Measurements from ENCODE around the gene SLC25A53. TPM values are rescaled to one million over a fixed set of nuclear protein-coding genes. Genes with fewer than 3 reads are reported as not detected.

The SLC25A53 gene
- total RNA-seq, result 9.1 and 9.8 TPM in 2 replicates

DNA sequence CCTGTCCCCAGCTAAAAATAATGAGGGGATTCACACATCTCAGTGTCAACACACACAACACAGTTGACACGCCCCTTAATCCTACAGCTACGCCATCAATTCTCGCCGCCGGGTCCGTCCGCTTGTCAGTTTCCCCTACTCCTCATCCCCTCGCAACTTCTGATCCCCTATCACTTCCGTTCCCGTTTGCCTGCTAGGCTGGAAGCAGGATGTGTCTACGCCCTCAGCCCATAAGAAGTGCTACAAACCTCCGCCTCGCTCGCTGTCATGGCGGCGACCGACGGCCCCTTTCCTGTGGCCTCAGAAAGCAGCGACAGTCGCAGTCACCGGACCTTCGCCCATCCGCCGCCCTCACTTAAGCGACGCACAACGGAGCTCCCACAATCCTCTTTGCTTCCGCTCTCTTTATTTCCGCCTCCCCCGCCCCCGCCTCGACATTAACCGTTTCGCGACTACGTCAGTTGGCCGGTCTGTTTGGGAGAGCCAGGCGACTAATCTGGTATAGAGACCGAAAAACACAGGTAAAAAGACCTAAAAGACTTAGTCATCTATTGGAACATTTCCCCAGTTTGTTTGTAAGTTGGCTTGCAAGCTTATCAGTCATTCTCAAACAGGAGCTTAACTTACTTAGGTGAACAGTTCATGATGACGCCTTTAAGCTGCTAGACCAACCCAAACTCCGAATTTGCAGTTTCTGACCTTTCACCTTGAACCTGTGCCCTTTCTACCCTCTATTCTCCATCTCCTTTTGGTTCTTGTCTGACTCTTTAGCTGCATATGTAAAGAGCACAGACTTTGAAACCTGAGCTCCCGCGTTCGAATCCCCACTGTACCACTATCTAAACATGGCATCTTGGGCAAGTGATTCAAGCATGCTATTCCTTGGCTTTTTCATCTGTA is at the start of gene SLC25A53:
Gene SLC25A53 (minus strand): TSS at position 380 of the 900 bp plus-strand sequence. CDS start 51,752 bp downstream, outside the sequence.

GRCh38 chrX:104165894-104166734 is 9.3 kb upstream of the SLC25A53 start, which contains the start of gene FAM199X:
TSS of gene FAM199X (plus strand) at chrX:104166453. CDS start at chrX:104166786, 333 bp downstream.

DNA sequence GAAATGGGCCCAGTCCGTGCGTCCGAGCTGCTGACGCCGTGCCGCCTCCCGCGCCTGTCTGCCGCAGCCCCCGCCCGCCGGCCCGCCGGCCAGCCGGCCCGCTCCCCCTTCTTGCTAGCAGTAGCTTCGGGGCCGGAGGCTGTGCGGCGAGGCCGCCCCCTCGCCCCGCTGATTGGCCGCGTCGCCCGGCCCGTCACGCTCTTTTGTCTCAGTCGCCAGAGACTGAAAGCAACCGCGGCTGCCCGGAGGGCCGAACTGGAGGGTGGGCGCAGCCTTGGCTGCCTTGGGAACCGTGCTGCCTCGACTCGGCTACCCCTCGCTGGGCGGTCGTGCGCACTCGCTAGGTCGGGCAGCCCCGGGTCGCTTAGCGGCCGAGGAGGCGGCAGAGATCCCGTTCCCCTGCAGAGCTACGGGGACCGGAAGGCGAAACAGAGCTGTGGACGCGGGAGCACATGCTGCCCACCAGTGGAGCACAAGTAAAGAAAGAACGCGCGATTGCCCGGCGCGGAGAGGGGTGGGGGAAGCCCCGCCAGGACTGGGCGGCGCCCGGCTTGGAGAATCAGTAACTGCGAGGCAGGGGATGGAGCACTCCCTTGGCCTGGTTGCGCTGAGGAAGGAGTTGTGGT is 44.4 kb downstream of the SLC25A53 start, which contains the start of gene ZCCHC18:
Gene ZCCHC18 (plus strand): TSS at position 198 of the 626 bp plus-strand sequence. CDS start 1,589 bp downstream, outside the sequence.

DNA sequence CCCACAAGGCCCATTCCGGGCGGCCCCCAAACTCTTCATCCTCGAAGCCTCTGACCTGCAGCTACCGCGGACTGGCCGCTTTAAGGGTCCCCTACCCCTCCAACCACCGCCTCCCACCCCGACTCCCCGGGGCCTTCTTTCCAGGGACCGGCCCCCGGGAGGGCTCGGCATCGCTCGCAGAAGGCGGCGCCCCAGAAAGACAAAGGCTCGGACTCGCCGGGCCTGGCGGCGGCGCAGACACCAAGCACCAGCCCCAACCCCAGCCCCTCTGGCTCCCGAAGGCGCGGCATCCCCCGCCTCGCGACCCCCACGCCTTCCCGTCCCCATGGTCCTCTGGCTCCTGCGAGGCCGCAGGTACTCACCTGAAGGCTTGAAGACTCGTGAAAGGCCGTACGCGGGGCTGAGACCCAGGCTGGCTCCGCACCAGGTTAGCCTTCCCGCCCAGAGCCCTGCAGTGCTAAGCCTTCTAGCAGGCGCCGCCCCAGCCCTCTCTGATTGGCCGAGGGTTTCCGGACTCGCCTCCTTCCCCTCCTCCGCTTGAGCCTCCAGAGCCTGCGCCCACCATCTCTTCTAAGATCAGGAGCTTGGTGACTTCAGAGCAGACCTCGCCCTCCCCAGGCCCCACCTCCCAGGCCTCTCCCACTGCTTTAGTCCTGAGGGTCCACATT is 80.9 kb downstream of the SLC25A53 start, which contains the start of gene TMSB15C:
Gene TMSB15C (minus strand): TSS at position 459 of the 668 bp plus-strand sequence.

Other genes starting within 250 kb of the SLC25A53 start
- gene TMSB15B, start 194.4 kb downstream of the SLC25A53 start, total RNA-seq, result 1.2 and 4.8 TPM in 2 replicates
- gene H2BW1, start 143.3 kb downstream of the SLC25A53 start, total RNA-seq, result not detected in 2 replicates
- not detected in 2 replicates for gene H2BW2, start 117.1 kb downstream of the SLC25A53 start, total RNA-seq
- 3.6 TPM in 2 replicates for gene TMSB15C, start 80.8 kb downstream of the SLC25A53 start, total RNA-seq
- gene ZCCHC18, start 44.5 kb downstream of the SLC25A53 start, total RNA-seq, result 0.30 and 0.88 TPM in 2 replicates
- 25.5 and 27.5 TPM in 2 replicates for gene FAM199X, start 9.4 kb upstream of the SLC25A53 start, total RNA-seq
- gene ESX1, start 97.9 kb upstream of the SLC25A53 start, total RNA-seq, result not detected in 2 replicates

Data from smooth muscle cell of the umbilical artery (primary cell).